HG03139 (cell line): Measurements from ENCODE around the gene APOL3.
"Not testable (repeated sequence)": the region's sequence is repeated elsewhere in the genome, so short reads cannot be mapped to it uniquely, and the experiment has no call there.

ENCODE experiments used
- ATAC-seq: cut with Tn5 transposase; IDR thresholded peaks from one replicate; pipeline ENCODE4 v1.9.1; 2021; ENCODE audit not compliant: unreplicated experiment

APOL3 gene

GRCh38 chr22:36102995-36103394 lies 57.6 kb downstream of the APOL3 start:
- no peak for ATAC-seq

- no peak for ATAC-seq
Measured at GRCh38 chr22:36101756-36102155, 58.8 kb downstream of the APOL3 start.

- ATAC-seq = not testable (repeated sequence)
Measured at GRCh38 chr22:36100908-36101307, 59.6 kb downstream of the APOL3 start.

- no peak for ATAC-seq
Measured at GRCh38 chr22:36100134-36100824, 60.3 kb downstream of the APOL3 start.

- ATAC-seq = not testable (repeated sequence)
Measured at GRCh38 chr22:36099561-36099960, 61.0 kb downstream of the APOL3 start.

GRCh38 chr22:36097880-36098279 lies 62.7 kb downstream of the APOL3 start:
- ATAC-seq = no peak

- ATAC-seq = not testable (repeated sequence)
Measured at GRCh38 chr22:36090772-36091171, 69.8 kb downstream of the APOL3 start.
